H1 (cell line): Measurements from ENCODE around the gene SEPTIN1. TPM values are rescaled to one million over a fixed set of nuclear protein-coding genes. Genes with fewer than 3 reads are reported as not detected.

Experiments used
- CBX5 ChIP-seq: fragments of 300-800, 300-1000 bp; sonication (generic); IDR thresholded peaks from 2 replicates; pipeline ENCODE4 v1.7.1; 2016; ENCODE audit warnings: antibody characterized with exemption, low read length, low read depth
- CHD2 ChIP-seq: IDR thresholded peaks from 2 replicates; pipeline ENCODE4 v1.6.1; 2012; ENCODE audit warnings: low read length, improper control_type of control experiment
- E2F6 ChIP-seq: IDR thresholded peaks from 2 replicates; pipeline ENCODE4 v1.6.1; 2012; ENCODE audit warnings: inconsistent platforms
- HDAC6 ChIP-seq: IDR thresholded peaks from one replicate; pipeline ENCODE4 v1.7.1; 2012; ENCODE audit warnings: low read depth, mild to moderate bottlenecking, inconsistent platforms, low read length, moderate library complexity
- NANOG ChIP-seq: IDR thresholded peaks from 2 replicates; pipeline ENCODE4 v1.6.1; 2011; ENCODE audit warnings: low read length, low read depth, mild to moderate bottlenecking, inconsistent platforms; ENCODE audit not compliant: insufficient read depth, poor library complexity, severe bottlenecking
- SAP30 ChIP-seq: fragments of 300-600 bp; sonication (generic); IDR thresholded peaks from 2 replicates; pipeline ENCODE4 v1.7.1; 2012; ENCODE audit warnings: low read length, moderate library complexity, mild to moderate bottlenecking, inconsistent platforms; ENCODE audit not compliant: insufficient read depth, insufficient replicate concordance
- SP1 ChIP-seq: IDR thresholded peaks from 2 replicates; pipeline ENCODE4 v1.6.1; 2011; ENCODE audit warnings: low read depth, low read length
- SP2 ChIP-seq: IDR thresholded peaks from 2 replicates; pipeline ENCODE4 v1.6.1; 2012; ENCODE audit warnings: mild to moderate bottlenecking, low read length, inconsistent platforms
- polyA plus RNA-seq, 7 experiments: library from polyadenylated mRNA; depleted of rRNA in 3 of 7; stranded (reverse) in 5 of 7; unstranded in 2 of 7; fragments of >200 nt in 5 of 7; fragments of 200-250 nt in 2 of 7; gene quantifications; 1 replicate in 5 of 7; 2 replicates in 1 of 7; 4 replicates in 1 of 7; pipeline versions ENCODE4 v1.2.1 to v1.2.3, GENCODE V29; 2011 to 2013; ENCODE audit warnings: missing spikeins in 2 of 7, mixed read lengths in 2 of 7
- total RNA-seq: library from RNA; stranded (reverse); fragmentation: NEBNext Ultra II Directional; extraction: Animal tissue kit (Norgen Biotek cat#: 25700); gene quantifications from 2 replicates; pipeline ENCODE4 v1.2.1, GENCODE V29; 2021
- TF ChIP-seq, protein P1 (sequence below): IDR thresholded peaks from 2 replicates; pipeline ENCODE4 v1.6.1; 2011; ENCODE audit warnings: low read length, improper control_type of control experiment

SEPTIN1 gene
- total and polyA plus RNA-seq, 2 of the 8 experiments (the other 6 are each of a cell fraction or from before 2014, with no cell fraction given), result 0.24 to 1.4 TPM

- TF ChIP-seq SP2 (no peak), SP1 (peak; percentile 66; the same call in 1 of the 2 replicates), E2F6 (peak; percentile 96), HDAC6 (no peak), SAP30 (peak; percentile 20), CBX5 (no peak), NANOG (no peak), CHD2 (0 out of 2 replicates have a peak, but pooled peaks have one; percentile 25)
- TF ChIP-seq, protein P1, sequence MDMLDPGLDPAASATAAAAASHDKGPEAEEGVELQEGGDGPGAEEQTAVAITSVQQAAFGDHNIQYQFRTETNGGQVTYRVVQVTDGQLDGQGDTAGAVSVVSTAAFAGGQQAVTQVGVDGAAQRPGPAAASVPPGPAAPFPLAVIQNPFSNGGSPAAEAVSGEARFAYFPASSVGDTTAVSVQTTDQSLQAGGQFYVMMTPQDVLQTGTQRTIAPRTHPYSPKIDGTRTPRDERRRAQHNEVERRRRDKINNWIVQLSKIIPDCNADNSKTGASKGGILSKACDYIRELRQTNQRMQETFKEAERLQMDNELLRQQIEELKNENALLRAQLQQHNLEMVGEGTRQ, result peak; percentile 87
Measured at GRCh38 chr16:30355144-30355953, 27.0 kb downstream of the SEPTIN1 start, which contains the start of gene CD2BP2 (continued).
